ENCODE measurements around the gene ZNF441. TPM values are rescaled to one million over a fixed set of nuclear protein-coding genes. Genes with fewer than 3 reads are reported as not detected.

Gene ZNF441
- total RNA-seq, 1 experiment from 2014 or later: 3.4 TPM

GRCh38 chr19:11752244-11752736 lies 14.5 kb upstream of the ZNF441 start:
- no peak overlapping the region for H3K4me3 Mint-ChIP-seq (ENCODE audit: unreplicated experiment)
- no peaks in the 10 kb centered on the region for H3K27me3 Mint-ChIP-seq (ENCODE audit: insufficient read depth, unreplicated experiment)
- DNase-seq (ENCODE audit: unreplicated experiment): no peak
- TF ChIP-seq CTCF (IDR thresholded peaks at IDR 0.05; ENCODE audit: unreplicated experiment): no peak
- no peak overlapping the region for H3K27ac Mint-ChIP-seq (ENCODE audit: low read depth, unreplicated experiment)
- H3K9me3 Mint-ChIP-seq (ENCODE audit: unreplicated experiment): peaks cover 27% of the 10 kb centered on the region
- no peaks in the 10 kb centered on the region for H3K4me1 Mint-ChIP-seq (ENCODE audit: insufficient read depth, unreplicated experiment)
- ChIA-PET POLR2A (no interaction called here), CTCF (no interaction called here)
- no TSS peak for BruUV-seq (replicated peaks)
- intact Hi-C loops (cut with micrococcal nuclease): no loop called here
- peaks cover 6% of the 10 kb centered on the region for H3K36me3 Mint-ChIP-seq (ENCODE audit: insufficient read depth, unreplicated experiment)

- Mint-ChIP-seq H3K4me3 (ENCODE audit: unreplicated experiment) (no peak overlapping the region), H3K36me3 (ENCODE audit: insufficient read depth, unreplicated experiment) (peaks cover 6% of the 10 kb centered on the region), H3K27me3 (ENCODE audit: insufficient read depth, unreplicated experiment) (no peaks in the 10 kb centered on the region), H3K27ac (ENCODE audit: low read depth, unreplicated experiment) (no peak overlapping the region), H3K9me3 (ENCODE audit: unreplicated experiment) (peaks cover 20% of the 10 kb centered on the region), H3K4me1 (ENCODE audit: insufficient read depth, unreplicated experiment) (no peaks in the 10 kb centered on the region)
- ChIA-PET CTCF (no interaction called here), POLR2A (no interaction called here)
- BruUV-seq (replicated peaks): no TSS peak
- DNase-seq (ENCODE audit: unreplicated experiment): no peak
- intact Hi-C loops (cut with micrococcal nuclease): no loop called here
- TF ChIP-seq CTCF (IDR thresholded peaks at IDR 0.05; ENCODE audit: unreplicated experiment): no peak
Observed at GRCh38 chr19:11754663-11755062, 12.1 kb upstream of the ZNF441 start.

- H3K27ac Mint-ChIP-seq (ENCODE audit: low read depth, unreplicated experiment): no peak overlapping the region
- no TSS peak for BruUV-seq (replicated peaks)
- POLR2A ChIA-PET: interaction anchor here (0.8 to 1.7 kb wide), 4 partner anchors 10 to 118 kb away, joined by 3 to 4 read pairs (median 4); partner anchors contain the start of genes ZNF441 and ZNF823
- H3K27me3 Mint-ChIP-seq (ENCODE audit: insufficient read depth, unreplicated experiment): no peaks in the 10 kb centered on the region
- peaks cover 19% of the 10 kb centered on the region for H3K9me3 Mint-ChIP-seq (ENCODE audit: unreplicated experiment)
- TF ChIP-seq CTCF (IDR thresholded peaks at IDR 0.05; ENCODE audit: unreplicated experiment): no peak
- DNase-seq (ENCODE audit: unreplicated experiment): no peak
- peaks cover 6% of the 10 kb centered on the region for H3K36me3 Mint-ChIP-seq (ENCODE audit: insufficient read depth, unreplicated experiment)
- intact Hi-C loops (cut with micrococcal nuclease): no loop called here
- H3K4me3 Mint-ChIP-seq (ENCODE audit: unreplicated experiment): no peak overlapping the region
- CTCF ChIA-PET: no interaction called here
- H3K4me1 Mint-ChIP-seq (ENCODE audit: insufficient read depth, unreplicated experiment): no peaks in the 10 kb centered on the region
Observed at GRCh38 chr19:11756965-11757364, 9.8 kb upstream of the ZNF441 start.

- intact Hi-C loops (cut with micrococcal nuclease): no loop called here
- no peak for DNase-seq (ENCODE audit: unreplicated experiment)
- Mint-ChIP-seq H3K36me3 (ENCODE audit: insufficient read depth, unreplicated experiment) (no peaks in the 10 kb centered on the region), H3K9me3 (ENCODE audit: unreplicated experiment) (peaks cover 19% of the 10 kb centered on the region), H3K27ac (ENCODE audit: low read depth, unreplicated experiment) (no peak overlapping the region), H3K4me3 (ENCODE audit: unreplicated experiment) (no peak overlapping the region), H3K27me3 (ENCODE audit: insufficient read depth, unreplicated experiment) (no peaks in the 10 kb centered on the region), H3K4me1 (ENCODE audit: insufficient read depth, unreplicated experiment) (no peaks in the 10 kb centered on the region)
- CTCF ChIA-PET: no interaction called here
- no peak for TF ChIP-seq CTCF (IDR thresholded peaks at IDR 0.05; ENCODE audit: unreplicated experiment)
- BruUV-seq (replicated peaks): no TSS peak
- POLR2A ChIA-PET: no interaction called here
Observed at GRCh38 chr19:11759805-11760204, 7.0 kb upstream of the ZNF441 start.
